ENCODE measurements around the gene PLS1. TPM values are rescaled to one million over a fixed set of nuclear protein-coding genes. Genes with fewer than 3 reads are reported as not detected.
"Not testable (repeated sequence)": the region's sequence is repeated elsewhere in the genome, so short reads cannot be mapped to it uniquely, and the experiment has no call there.

PLS1 gene
- total RNA-seq, 1 donor from 2014 or later: 1.8 TPM

- not testable (repeated sequence) for DNase-seq, ATAC-seq
- intact Hi-C loops (cut with micrococcal nuclease): loop anchor here (10.0 kb wide), 1 partner anchor 423 kb away; no protein-coding TSS in a partner anchor
Measured at GRCh38 chr3:142592268-142592667, 3.9 kb upstream of the PLS1 start.

GRCh38 chr3:142595141-142595540 lies 1.1 kb upstream of the PLS1 start:
- no peak for ATAC-seq
- no peak for DNase-seq
- intact Hi-C loops (cut with micrococcal nuclease): loop anchor here (10.0 kb wide), 1 partner anchor 420 kb away; no protein-coding TSS in a partner anchor

GRCh38 chr3:142595581-142595950 lies 627 bp upstream of the PLS1 start:
- DNase-seq (no peak), ATAC-seq (peak; percentile 48)
- intact Hi-C loops (cut with micrococcal nuclease): loop anchor here (10.0 kb wide), 1 partner anchor 419 kb away; no protein-coding TSS in a partner anchor

GRCh38 chr3:142596726-142597088 lies 514 bp downstream of the PLS1 start:
- ATAC-seq (no peak), DNase-seq (no peak)
- intact Hi-C loops (cut with micrococcal nuclease): loop anchor here (10.0 kb wide), 1 partner anchor 418 kb away; no protein-coding TSS in a partner anchor

GRCh38 chr3:142597906-142598305 lies 1.7 kb downstream of the PLS1 start:
- DNase-seq: no peak
- no peak for ATAC-seq
- intact Hi-C loops (cut with micrococcal nuclease): loop anchor here (10.0 kb wide), 1 partner anchor 417 kb away; no protein-coding TSS in a partner anchor

GRCh38 chr3:142601713-142602112 lies 5.5 kb downstream of the PLS1 start:
- intact Hi-C loops (cut with micrococcal nuclease): no loop called here
- DNase-seq (no peak), ATAC-seq (no peak)

- DNase-seq (no peak), ATAC-seq (no peak)
- intact Hi-C loops (cut with micrococcal nuclease): no loop called here
Measured at GRCh38 chr3:142602619-142603385, 6.6 kb downstream of the PLS1 start.

- ATAC-seq; intact Hi-C loops (cut with micrococcal nuclease); DNase-seq: not testable (repeated sequence)
Measured at GRCh38 chr3:142603386-142603705, 7.2 kb downstream of the PLS1 start.

GRCh38 chr3:142604940-142605339 lies 8.7 kb downstream of the PLS1 start:
- DNase-seq (no peak), ATAC-seq (no peak)
- intact Hi-C loops (cut with micrococcal nuclease): no loop called here

- no peak for ATAC-seq
- DNase-seq: no peak
- intact Hi-C loops (cut with micrococcal nuclease): no loop called here
Measured at GRCh38 chr3:142608631-142609030, 12.4 kb downstream of the PLS1 start.

- DNase-seq (no peak), ATAC-seq (no peak)
- intact Hi-C loops (cut with micrococcal nuclease): no loop called here
Measured at GRCh38 chr3:142609136-142609535, 12.9 kb downstream of the PLS1 start.

- intact Hi-C loops (cut with micrococcal nuclease): no loop called here
- ATAC-seq: no peak
- no peak for DNase-seq
Measured at GRCh38 chr3:142611206-142611605, 15.0 kb downstream of the PLS1 start.

- ATAC-seq: no peak
- no peak for DNase-seq
- intact Hi-C loops (cut with micrococcal nuclease): no loop called here
Measured at GRCh38 chr3:142613491-142613890, 17.3 kb downstream of the PLS1 start.

- DNase-seq (no peak), ATAC-seq (no peak)
- intact Hi-C loops (cut with micrococcal nuclease): no loop called here
Measured at GRCh38 chr3:142614059-142614626, 17.9 kb downstream of the PLS1 start.

- ATAC-seq: no peak
- intact Hi-C loops (cut with micrococcal nuclease): no loop called here
- no peak for DNase-seq
Measured at GRCh38 chr3:142615171-142615570, 19.0 kb downstream of the PLS1 start.

GRCh38 chr3:142618917-142619461 lies 22.8 kb downstream of the PLS1 start:
- DNase-seq (no peak), ATAC-seq (no peak)
- intact Hi-C loops (cut with micrococcal nuclease): no loop called here

- intact Hi-C loops (cut with micrococcal nuclease): no loop called here
- no peak for ATAC-seq
Measured at GRCh38 chr3:142622405-142622804, 26.2 kb downstream of the PLS1 start.

GRCh38 chr3:142623194-142623593 lies 27.0 kb downstream of the PLS1 start:
- intact Hi-C loops (cut with micrococcal nuclease): no loop called here
- DNase-seq: no peak
- ATAC-seq: no peak

More at GRCh38 chr3:142622405-142622804, 26.2 kb downstream of the PLS1 start:
- DNase-seq: no peak

GRCh38 chr3:142624341-142625152 lies 28.4 kb downstream of the PLS1 start:
- ATAC-seq (no peak), DNase-seq (no peak)
- intact Hi-C loops (cut with micrococcal nuclease): no loop called here

GRCh38 chr3:142625153-142625440 lies 28.9 kb downstream of the PLS1 start:
- ATAC-seq: no peak
- intact Hi-C loops (cut with micrococcal nuclease): no loop called here
- DNase-seq: no peak
